ENCODE data around the gene FAM89B.
"Not testable (repeated sequence)": the region's sequence is repeated elsewhere in the genome, so short reads cannot be mapped to it uniquely, and the experiment has no call there.

The FAM89B gene

GRCh38 chr11:65554842-65555430 is 17.4 kb upstream of the FAM89B start:
- no peak for DNase-seq
- in situ Hi-C loops (cut with MboI; ENCODE audit: low pct_unique_long_range_greater_than_20kb, low sequenced_read_pairs), result no loop called here

- in situ Hi-C loops (cut with MboI; ENCODE audit: low pct_unique_long_range_greater_than_20kb, low sequenced_read_pairs), result no loop called here
- DNase-seq, result no peak
Measured at GRCh38 chr11:65555693-65556231, 16.6 kb upstream of the FAM89B start.

- DNase-seq, result no peak
- in situ Hi-C loops (cut with MboI; ENCODE audit: low pct_unique_long_range_greater_than_20kb, low sequenced_read_pairs), result no loop called here
Measured at GRCh38 chr11:65556470-65557279, 15.7 kb upstream of the FAM89B start.

- in situ Hi-C loops (cut with MboI; ENCODE audit: low pct_unique_long_range_greater_than_20kb, low sequenced_read_pairs), result no loop called here
- no peak for DNase-seq
Measured at GRCh38 chr11:65557280-65558001, 14.9 kb upstream of the FAM89B start.

- peak; percentile 83 for DNase-seq
Measured at GRCh38 chr11:65558002-65558929, 14.1 kb upstream of the FAM89B start, which contains the start of gene LTBP3. Gene LTBP3, minus strand, starts transcription at chr11:65558359. Its CDS starts 400 bp downstream, at chr11:65557959.

GRCh38 chr11:65558930-65559509 is 13.3 kb upstream of the FAM89B start:
- no peak for DNase-seq
- in situ Hi-C loops (cut with MboI; ENCODE audit: low pct_unique_long_range_greater_than_20kb, low sequenced_read_pairs), result no loop called here

More at GRCh38 chr11:65558002-65558929, 14.1 kb upstream of the FAM89B start, which contains the start of gene LTBP3:
- in situ Hi-C loops (cut with MboI; ENCODE audit: low pct_unique_long_range_greater_than_20kb, low sequenced_read_pairs), result no loop called here

- no peak for DNase-seq
- in situ Hi-C loops (cut with MboI; ENCODE audit: low pct_unique_long_range_greater_than_20kb, low sequenced_read_pairs), result no loop called here
Measured at GRCh38 chr11:65559535-65559934, 12.8 kb upstream of the FAM89B start.

- in situ Hi-C loops (cut with MboI; ENCODE audit: low pct_unique_long_range_greater_than_20kb, low sequenced_read_pairs), result no loop called here
- DNase-seq, result no peak
Measured at GRCh38 chr11:65559951-65560537, 12.3 kb upstream of the FAM89B start.

GRCh38 chr11:65560555-65561418 is 11.6 kb upstream of the FAM89B start:
- DNase-seq, result no peak
- in situ Hi-C loops (cut with MboI; ENCODE audit: low pct_unique_long_range_greater_than_20kb, low sequenced_read_pairs), result no loop called here

- DNase-seq, result no peak
- in situ Hi-C loops (cut with MboI; ENCODE audit: low pct_unique_long_range_greater_than_20kb, low sequenced_read_pairs), result no loop called here
Measured at GRCh38 chr11:65562020-65562419, 10.3 kb upstream of the FAM89B start.

- in situ Hi-C loops (cut with MboI; ENCODE audit: low pct_unique_long_range_greater_than_20kb, low sequenced_read_pairs), result no loop called here
- DNase-seq, result no peak
Measured at GRCh38 chr11:65562788-65563187, 9.6 kb upstream of the FAM89B start.

GRCh38 chr11:65563601-65564000 is 8.7 kb upstream of the FAM89B start:
- in situ Hi-C loops (cut with MboI; ENCODE audit: low pct_unique_long_range_greater_than_20kb, low sequenced_read_pairs), result no loop called here
- DNase-seq, result no peak

GRCh38 chr11:65564879-65565559 is 7.3 kb upstream of the FAM89B start:
- DNase-seq; in situ Hi-C loops (cut with MboI; ENCODE audit: low pct_unique_long_range_greater_than_20kb, low sequenced_read_pairs): not testable (repeated sequence)

- in situ Hi-C loops (cut with MboI; ENCODE audit: low pct_unique_long_range_greater_than_20kb, low sequenced_read_pairs), result no loop called here
- DNase-seq, result no peak
Measured at GRCh38 chr11:65565624-65566453, 6.5 kb upstream of the FAM89B start.

GRCh38 chr11:65569164-65569972 is 3.0 kb upstream of the FAM89B start:
- in situ Hi-C loops (cut with MboI; ENCODE audit: low pct_unique_long_range_greater_than_20kb, low sequenced_read_pairs), result no loop called here
- no peak for DNase-seq

Measured in KBM-7 (cell line).